Calu3 (cell line): ENCODE measurements around the gene FUCA2. TPM values are rescaled to one million over a fixed set of nuclear protein-coding genes. Genes with fewer than 3 reads are reported as not detected.

ENCODE experiments used
- BruUV-seq: library from RNA; stranded (reverse); fragments of 400-500 nt; replicated peaks from 2 replicates; lab custom pipeline; 2021; lab: Mats Ljungman, UMichigan
- CTCF ChIA-PET: fragments of 300-600 bp; sonication (Branson Sonifier 250); formaldehyde crosslinking; loops from one replicate; lab custom pipeline; 2022; ENCODE audit warnings: antibody characterized with exemption; lab: Charles Lee
- DNase-seq: peaks from one replicate; pipeline ENCODE4 v3.0.0; 2022
- H3K27ac Mint-ChIP-seq: one replicate; pipeline ENCODE4 v1.8.0; 2022; ENCODE audit warnings: mixed read lengths; ENCODE audit not compliant: unreplicated experiment
- H3K27me3 Mint-ChIP-seq: one replicate; pipeline ENCODE4 v1.8.0; 2022; ENCODE audit warnings: mixed read lengths; ENCODE audit not compliant: unreplicated experiment
- H3K36me3 Mint-ChIP-seq: one replicate; pipeline ENCODE4 v1.8.0; 2022; ENCODE audit warnings: mild to moderate bottlenecking, moderate library complexity, mixed read lengths; ENCODE audit not compliant: insufficient read depth, unreplicated experiment
- H3K4me1 Mint-ChIP-seq: one replicate; pipeline ENCODE4 v1.8.0; 2022; ENCODE audit warnings: mild to moderate bottlenecking, low read depth, mixed read lengths; ENCODE audit not compliant: unreplicated experiment
- H3K4me3 Mint-ChIP-seq: one replicate; pipeline ENCODE4 v1.8.0; 2022; ENCODE audit warnings: mild to moderate bottlenecking, low read depth, moderate library complexity, mixed read lengths; ENCODE audit not compliant: unreplicated experiment
- H3K9me3 Mint-ChIP-seq: one replicate; pipeline ENCODE4 v1.8.0; 2022; ENCODE audit warnings: low read depth, mixed read lengths; ENCODE audit not compliant: unreplicated experiment
- intact Hi-C: fragments of 100-400 bp; cut with micrococcal nuclease; formaldehyde crosslinking; loops from one replicate; pipeline ENCODE4 v1.10.0; 2022; ENCODE audit not compliant: unreplicated experiment
- total RNA-seq: library from RNA; stranded (reverse); gene quantifications from 2 replicates; pipeline ENCODE4 v1.2.3, GENCODE V29; 2022
- TF ChIP-seq, protein P1 (sequence below): fragments of 200-600 bp; IDR thresholded peaks from one replicate; pipeline ENCODE4 v1.8.0; 2022; ENCODE audit warnings: antibody characterized with exemption; ENCODE audit not compliant: unreplicated experiment

FUCA2 gene
- total RNA-seq, 1 experiment from 2014 or later: 45.5 TPM

DNA sequence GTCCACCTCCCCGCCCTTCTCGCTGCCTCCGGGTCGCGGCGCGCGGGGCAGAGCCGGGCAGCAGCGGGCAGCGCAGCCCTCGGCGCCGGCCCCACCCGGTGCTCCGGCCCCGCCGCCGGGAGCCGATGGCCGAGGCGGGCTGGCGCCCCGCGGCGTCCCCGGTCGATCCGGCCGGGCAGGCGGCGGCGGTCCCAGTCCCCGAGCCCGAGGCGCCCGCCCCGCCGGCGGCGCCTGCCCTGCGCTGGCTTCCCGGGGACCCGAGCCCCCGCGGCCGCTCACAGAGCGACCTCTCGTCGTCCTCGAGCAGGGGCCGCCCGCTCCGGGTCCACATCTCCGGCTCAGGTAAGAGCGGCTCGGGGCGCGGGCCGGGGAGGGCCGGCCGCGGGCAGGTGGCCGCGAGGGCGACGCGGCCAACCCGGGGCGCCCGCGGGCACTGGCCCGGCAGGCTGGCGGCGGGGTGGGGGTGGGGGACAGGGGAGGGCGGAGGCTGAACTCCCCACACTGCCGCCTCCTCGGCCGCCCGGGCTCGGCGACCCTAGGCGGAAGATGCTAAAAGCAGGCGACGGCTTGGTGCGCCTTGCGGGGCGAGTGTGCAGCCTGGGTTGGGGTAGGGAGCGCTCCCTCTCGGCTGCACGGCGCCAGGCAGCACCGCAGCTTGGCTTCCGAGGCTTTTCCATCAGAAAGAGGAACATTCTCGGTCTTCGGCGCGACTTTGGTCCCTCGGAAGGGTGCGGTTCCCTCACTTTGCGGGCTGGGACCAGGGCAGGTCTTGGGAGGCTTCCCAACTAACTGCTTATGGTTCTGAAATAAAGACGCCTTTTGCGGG, 25.6 kb upstream of the FUCA2 start:
- intact Hi-C loops: no loop called here
- BruUV-seq: no TSS peak
- H3K36me3 Mint-ChIP-seq: peaks cover 11% of the 10 kb centered on the region
- H3K4me1 Mint-ChIP-seq: peaks cover 13% of the 10 kb centered on the region
- no peaks in the 10 kb centered on the region for H3K27me3 Mint-ChIP-seq
- CTCF ChIA-PET: no interaction called here
- no peak overlapping the region for H3K27ac Mint-ChIP-seq
- peak; percentile 60 for DNase-seq
- TF ChIP-seq, protein P1, sequence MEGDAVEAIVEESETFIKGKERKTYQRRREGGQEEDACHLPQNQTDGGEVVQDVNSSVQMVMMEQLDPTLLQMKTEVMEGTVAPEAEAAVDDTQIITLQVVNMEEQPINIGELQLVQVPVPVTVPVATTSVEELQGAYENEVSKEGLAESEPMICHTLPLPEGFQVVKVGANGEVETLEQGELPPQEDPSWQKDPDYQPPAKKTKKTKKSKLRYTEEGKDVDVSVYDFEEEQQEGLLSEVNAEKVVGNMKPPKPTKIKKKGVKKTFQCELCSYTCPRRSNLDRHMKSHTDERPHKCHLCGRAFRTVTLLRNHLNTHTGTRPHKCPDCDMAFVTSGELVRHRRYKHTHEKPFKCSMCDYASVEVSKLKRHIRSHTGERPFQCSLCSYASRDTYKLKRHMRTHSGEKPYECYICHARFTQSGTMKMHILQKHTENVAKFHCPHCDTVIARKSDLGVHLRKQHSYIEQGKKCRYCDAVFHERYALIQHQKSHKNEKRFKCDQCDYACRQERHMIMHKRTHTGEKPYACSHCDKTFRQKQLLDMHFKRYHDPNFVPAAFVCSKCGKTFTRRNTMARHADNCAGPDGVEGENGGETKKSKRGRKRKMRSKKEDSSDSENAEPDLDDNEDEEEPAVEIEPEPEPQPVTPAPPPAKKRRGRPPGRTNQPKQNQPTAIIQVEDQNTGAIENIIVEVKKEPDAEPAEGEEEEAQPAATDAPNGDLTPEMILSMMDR: no peak
- peak overlapping the region; percentile 59 for H3K4me3 Mint-ChIP-seq
- no peaks in the 10 kb centered on the region for H3K9me3 Mint-ChIP-seq

DNA sequence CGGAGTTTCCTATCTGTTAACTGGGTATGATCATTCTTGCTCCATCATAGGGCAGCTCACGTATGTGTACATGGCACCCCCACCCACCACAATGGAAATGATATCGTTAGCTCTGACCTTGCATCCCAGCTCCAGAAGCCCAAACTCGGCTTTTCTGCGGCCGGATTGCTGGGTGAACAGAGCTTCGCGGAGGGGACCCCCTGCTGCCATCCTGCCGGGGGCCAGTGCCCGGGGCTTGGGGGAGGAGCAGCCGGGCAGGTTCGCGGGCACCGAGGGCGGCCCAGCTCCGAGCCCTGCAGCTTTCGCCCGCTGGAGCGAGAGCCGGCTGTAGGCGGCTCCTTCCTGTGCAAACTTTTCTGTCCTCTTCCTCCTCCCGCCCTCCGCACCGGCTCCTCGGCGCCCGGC, 24.9 kb upstream of the FUCA2 start:
- DNase-seq: no peak
- BruUV-seq: no TSS peak
- Mint-ChIP-seq H3K36me3 (peaks cover 11% of the 10 kb centered on the region), H3K4me3 (peak overlapping the region; percentile 59), H3K4me1 (peaks cover 13% of the 10 kb centered on the region), H3K27me3 (no peaks in the 10 kb centered on the region), H3K27ac (no peak overlapping the region), H3K9me3 (no peaks in the 10 kb centered on the region)
- TF ChIP-seq, protein P1: no peak
- CTCF ChIA-PET: no interaction called here
- intact Hi-C loops: no loop called here

DNA sequence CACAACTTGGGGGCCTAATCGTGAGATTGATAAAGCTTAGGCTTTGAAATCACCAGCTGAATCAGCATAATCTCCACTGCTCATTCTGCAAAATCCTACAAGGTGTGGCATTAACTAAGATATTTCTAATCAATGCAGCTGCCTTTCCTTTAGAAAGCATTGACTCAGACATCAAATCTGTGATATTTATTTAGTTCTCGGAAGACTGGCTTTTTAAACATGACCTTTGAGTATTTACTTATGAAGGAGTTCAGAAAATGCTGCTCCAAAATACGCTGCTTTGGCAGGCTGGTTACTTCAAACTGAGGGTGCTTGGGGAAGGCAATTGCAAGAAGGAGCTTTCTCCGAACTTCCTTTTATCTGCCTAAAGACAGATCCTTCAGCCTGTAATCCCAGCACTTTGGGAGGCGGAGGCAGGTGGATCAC, 23.7 kb upstream of the FUCA2 start:
- intact Hi-C loops: no loop called here
- BruUV-seq: no TSS peak
- TF ChIP-seq, protein P1: no peak
- H3K36me3 Mint-ChIP-seq: peaks cover 11% of the 10 kb centered on the region
- H3K4me1 Mint-ChIP-seq: peaks cover 13% of the 10 kb centered on the region
- no peaks in the 10 kb centered on the region for H3K9me3 Mint-ChIP-seq
- DNase-seq: no peak
- CTCF ChIA-PET: interaction anchor here (1.3 kb wide), 1 partner anchor 13 kb away, joined by 3 read pairs; no protein-coding TSS in a partner anchor
- no peaks in the 10 kb centered on the region for H3K27me3 Mint-ChIP-seq
- H3K27ac Mint-ChIP-seq: no peak overlapping the region
- H3K4me3 Mint-ChIP-seq: no peak overlapping the region

DNA sequence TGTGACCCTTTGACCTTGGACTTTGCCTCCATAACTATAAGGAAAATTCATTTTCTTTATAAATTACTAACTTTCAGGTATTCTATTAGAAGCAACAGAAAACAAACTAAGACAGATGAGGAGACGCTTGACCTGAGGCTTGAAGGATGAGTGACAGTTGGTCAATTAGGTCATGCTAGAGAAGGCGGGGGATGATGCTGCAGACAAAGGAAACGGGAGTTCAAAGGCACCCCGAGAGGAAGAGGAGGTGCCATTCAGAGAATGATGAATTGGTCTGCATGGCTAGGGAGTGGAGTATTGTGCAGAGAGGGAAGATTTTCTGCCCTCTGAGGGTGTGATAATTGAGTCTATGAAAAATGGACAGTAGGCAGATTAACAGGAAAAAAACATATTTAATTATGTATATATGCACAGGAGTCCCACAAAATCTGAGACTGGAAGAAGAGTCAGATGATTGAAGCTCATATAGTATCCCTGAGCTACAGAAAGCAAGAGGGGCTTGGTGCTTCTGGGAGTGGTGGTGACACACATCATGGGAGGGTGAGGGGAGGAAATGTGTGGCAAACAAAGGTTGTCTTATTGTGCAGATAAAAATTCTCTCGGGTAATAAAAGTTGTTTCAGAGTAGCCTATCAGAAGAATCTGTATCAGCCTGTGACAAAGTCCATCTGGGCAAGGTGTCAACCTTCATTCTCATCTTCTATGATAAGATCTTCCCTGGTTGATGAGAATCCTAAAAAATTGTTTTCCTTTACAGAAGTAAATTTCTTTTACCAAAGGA, 20.4 kb upstream of the FUCA2 start:
- DNase-seq: no peak
- TF ChIP-seq, protein P1: no peak
- no TSS peak for BruUV-seq
- intact Hi-C loops: no loop called here
- Mint-ChIP-seq H3K27me3 (no peaks in the 10 kb centered on the region), H3K4me3 (no peak overlapping the region), H3K36me3 (no peaks in the 10 kb centered on the region), H3K27ac (no peak overlapping the region), H3K4me1 (peaks cover 13% of the 10 kb centered on the region), H3K9me3 (no peaks in the 10 kb centered on the region)
- CTCF ChIA-PET: no interaction called here
